Fibroblast of skin of scalp (primary cell): Measurements from ENCODE around the gene STXBP3. TPM values are rescaled to one million over a fixed set of nuclear protein-coding genes. Genes with fewer than 3 reads are reported as not detected.
"Not testable (repeated sequence)": the region's sequence is repeated elsewhere in the genome, so short reads cannot be mapped to it uniquely, and the experiment has no call there.

Experiments
- DNase-seq: peaks from one replicate; pipeline ENCODE4 v3.0.0-alpha.2; 2013
- polyA plus RNA-seq, 2 experiments: library from polyadenylated mRNA; unstranded; fragments of 120-200 nt; gene quantifications; one replicate each; pipeline ENCODE4 v1.2.1, GENCODE V29; 2013; ENCODE audit not compliant: insufficient read length in 2 of 2

Gene STXBP3
- 24.2 TPM for polyA plus RNA-seq (2013, experiment 1 of 2; ENCODE audit: insufficient read length)
- 26.3 TPM for polyA plus RNA-seq (2013, experiment 2 of 2; ENCODE audit: insufficient read length)

GRCh38 chr1:108746382-108747170, at the start of gene STXBP3:
STXBP3 (plus strand) TSS chr1:108746674; CDS start chr1:108746738, 64 bp downstream.
- peak; percentile 98 for DNase-seq

DNA sequence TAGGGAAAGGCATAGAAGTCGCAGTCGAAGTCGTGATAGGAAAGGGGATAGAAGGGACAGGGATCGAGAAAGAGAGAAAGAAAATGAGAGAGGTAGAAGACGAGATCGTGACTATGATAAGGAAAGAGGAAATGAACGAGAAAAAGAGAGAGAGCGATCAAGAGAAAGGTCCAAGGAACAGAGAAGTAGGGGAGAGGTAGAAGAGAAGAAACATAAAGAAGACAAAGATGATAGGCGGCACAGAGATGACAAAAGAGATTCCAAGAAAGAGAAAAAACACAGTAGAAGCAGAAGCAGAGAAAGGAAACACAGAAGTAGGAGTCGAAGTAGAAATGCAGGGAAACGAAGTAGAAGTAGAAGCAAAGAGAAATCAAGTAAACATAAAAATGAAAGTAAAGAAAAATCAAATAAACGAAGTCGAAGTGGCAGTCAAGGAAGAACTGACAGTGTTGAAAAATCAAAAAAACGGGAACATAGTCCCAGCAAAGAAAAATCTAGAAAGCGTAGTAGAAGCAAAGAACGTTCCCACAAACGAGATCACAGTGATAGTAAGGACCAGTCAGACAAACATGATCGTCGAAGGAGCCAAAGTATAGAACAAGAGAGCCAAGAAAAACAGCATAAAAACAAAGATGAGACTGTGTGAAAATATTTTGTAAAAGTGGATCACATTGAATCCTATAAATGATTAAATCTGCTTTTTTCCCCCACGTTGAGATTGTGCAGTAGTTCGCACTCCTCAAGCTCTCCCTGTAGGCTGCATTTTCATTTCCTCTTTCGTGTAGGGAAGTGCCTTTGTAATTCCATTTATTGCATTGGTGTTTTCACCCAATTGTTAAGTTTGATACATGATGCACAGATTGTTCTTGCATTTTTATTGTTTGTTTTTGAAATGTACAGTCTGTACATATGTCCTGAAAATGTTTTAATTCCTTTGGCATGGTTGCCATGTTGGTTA, 46.8 kb upstream of the STXBP3 start:
- no peak for DNase-seq

GRCh38 chr1:108701176-108701849, 45.2 kb upstream of the STXBP3 start:
- no peak for DNase-seq

DNA sequence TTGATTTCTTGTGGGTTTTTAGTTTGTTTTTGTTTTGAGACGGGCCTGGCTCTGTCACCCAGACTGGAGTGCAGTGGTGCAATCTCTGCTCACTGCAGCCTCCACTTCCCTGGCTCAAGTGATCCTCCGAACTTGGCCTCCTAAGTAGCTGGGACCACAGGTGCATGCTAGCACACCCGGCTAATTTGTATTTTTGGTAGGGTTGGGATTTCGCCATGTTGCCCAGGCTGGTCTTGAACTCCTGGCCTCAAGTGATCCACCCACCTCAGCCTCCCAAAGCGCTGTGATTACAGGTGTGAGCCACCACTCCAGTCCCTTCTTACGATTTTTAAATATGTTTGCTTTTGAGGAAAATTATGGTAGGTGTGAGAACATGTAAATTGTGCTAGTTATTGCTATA, 44.4 kb upstream of the STXBP3 start:
- DNase-seq: not testable (repeated sequence)

DNA sequence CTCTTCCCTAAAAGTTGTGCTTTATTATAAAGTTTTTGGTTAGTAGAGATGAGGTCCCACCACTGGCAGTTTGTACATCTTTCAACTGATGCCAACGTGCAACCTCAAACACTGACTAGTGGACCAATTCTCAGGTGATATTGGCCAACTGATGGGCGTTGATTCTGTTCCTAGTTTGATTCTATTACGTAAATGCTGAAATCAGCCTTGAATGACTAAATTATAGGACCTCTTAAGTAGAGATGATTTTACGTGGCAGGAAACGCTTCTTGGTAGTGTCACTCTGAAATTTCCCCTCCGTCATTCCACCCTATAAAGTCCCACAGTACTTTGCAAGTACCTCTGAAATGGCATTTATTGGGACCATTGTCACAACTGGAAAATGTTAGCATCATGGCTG, 42.5 kb upstream of the STXBP3 start:
- DNase-seq: no peak

DNA sequence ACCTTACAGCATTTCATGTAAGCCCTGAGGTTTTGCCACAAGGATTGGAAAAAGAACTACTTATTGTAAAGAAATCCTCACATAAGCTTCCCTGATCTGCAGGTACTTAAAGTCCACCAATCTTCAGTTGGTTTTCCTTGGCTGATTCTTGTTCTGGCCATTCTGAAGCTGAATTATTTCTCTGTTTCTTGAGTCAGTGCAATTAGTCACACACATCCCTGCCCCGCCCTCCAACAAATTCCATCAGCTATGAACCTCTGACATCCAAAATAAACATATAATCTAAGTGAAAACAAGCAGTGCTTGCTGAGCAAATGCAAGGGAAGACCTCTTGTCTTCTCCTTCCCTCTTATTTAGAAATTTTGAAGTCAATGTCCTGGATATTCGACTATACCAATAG, 42.0 kb upstream of the STXBP3 start:
- peak; percentile 75 for DNase-seq

- no peak for DNase-seq
Measured at GRCh38 chr1:108706643-108707042, 39.8 kb upstream of the STXBP3 start.

- DNase-seq: peak; percentile 57
Measured at GRCh38 chr1:108708691-108709660, 37.5 kb upstream of the STXBP3 start.

DNA sequence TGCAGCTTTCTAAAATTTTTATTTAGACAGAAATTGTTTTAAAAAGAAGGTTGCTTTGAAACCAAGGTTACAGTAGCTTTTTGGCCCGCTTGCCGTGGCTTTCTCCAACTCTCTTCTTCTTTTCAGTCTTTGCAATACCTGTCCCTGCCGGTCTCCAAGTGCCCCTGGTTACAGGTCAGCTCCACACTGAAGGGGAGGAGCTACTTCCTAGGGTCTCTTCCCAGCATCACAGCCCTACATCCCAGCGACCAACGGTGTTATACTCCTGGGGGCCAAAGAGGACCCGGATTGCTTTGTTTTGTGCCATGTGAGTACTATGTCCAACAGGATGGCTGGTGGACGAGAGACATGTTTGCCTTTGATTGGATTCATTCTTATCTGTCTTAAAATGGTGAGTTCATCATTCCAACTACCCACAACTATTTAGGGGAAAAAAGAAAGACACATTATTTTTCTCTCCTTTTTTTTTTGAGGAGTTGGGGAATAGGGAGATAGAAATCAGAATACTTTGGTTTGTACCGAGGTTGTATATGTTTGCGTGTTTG, 33.8 kb upstream of the STXBP3 start, which contains the start of gene FNDC7:
Gene FNDC7 (plus strand): TSS at position 303 of the 545 bp plus-strand sequence. CDS start 26 bp downstream, at position 329.
- DNase-seq: peak; percentile 23

- no peak for DNase-seq
Measured at GRCh38 chr1:108715932-108716331, 30.5 kb upstream of the STXBP3 start.

GRCh38 chr1:108716437-108717230, 29.8 kb upstream of the STXBP3 start:
- DNase-seq: no peak

GRCh38 chr1:108717774-108718316, 28.6 kb upstream of the STXBP3 start:
- no peak for DNase-seq

GRCh38 chr1:108718927-108719655, 27.4 kb upstream of the STXBP3 start:
- DNase-seq: no peak

GRCh38 chr1:108719656-108720435, 26.6 kb upstream of the STXBP3 start:
- DNase-seq: peak; percentile 95

DNA sequence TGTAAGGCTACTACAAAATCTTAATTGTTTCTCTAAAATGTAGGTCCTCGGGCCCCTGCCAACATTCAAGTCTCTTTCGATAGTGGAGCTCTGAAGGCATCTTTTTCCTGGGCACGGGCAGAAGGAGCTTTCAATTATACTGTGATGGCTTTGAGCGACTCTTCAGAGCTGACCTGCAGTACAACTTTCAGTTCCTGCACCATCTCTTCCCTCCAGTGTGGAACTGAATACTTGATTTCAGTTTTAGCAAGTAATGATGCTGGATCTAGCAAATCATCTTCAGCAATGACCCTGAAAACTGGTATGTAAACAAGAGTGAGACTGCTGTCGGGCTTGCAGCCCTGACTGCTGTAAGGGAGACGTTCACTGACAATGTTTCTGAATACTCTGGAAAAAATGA, 24.2 kb upstream of the STXBP3 start:
- no peak for DNase-seq

DNA sequence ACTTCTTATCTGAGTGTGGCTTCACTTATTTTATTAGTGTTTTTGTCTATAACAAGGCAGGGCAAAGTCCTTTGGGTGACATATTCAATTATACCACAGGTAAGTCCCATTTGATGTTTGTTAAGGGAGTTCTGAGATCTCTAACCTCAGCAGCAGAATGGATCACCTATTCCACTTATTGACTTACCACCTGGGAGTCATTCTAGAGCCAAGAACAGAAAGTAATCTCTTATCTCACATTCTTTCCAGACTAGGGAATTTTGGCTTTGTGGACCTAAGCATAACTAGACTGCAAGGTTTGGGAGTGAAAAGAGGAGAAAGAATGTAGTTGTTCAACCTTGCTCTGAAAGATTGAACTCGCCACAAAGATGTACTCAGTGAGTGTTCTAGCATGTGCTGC, 20.6 kb upstream of the STXBP3 start:
- DNase-seq: no peak

GRCh38 chr1:108728327-108728923, 18.0 kb upstream of the STXBP3 start:
- DNase-seq: no peak

DNA sequence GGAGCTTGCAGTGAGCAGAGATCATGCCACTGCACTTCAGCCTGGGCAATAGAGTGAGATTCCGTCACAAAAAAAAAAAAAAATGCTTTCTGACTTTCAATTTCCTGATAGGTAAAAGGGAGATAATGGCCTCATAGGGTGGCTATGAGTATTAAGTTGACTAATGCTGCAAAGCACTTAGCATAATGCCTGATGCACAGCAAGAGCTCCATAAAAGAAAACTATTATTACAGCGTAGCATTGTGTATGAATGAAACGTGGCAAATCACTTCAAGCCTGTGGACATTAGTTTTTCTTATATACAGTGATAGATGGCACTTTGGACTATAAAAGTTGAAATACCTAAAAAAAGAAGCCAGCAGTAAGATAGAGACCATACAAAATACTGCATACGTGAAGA, 17.0 kb upstream of the STXBP3 start:
- no peak for DNase-seq
